Measurements from ENCODE around the gene RNU1-4. TPM values are rescaled to one million over a fixed set of nuclear protein-coding genes. Genes with fewer than 3 reads are reported as not detected.
"Not testable (repeated sequence)": the region's sequence is repeated elsewhere in the genome, so short reads cannot be mapped to it uniquely, and the experiment has no call there.

The RNU1-4 gene
- total and polyA plus RNA-seq, 4 donors, result 7,231 to 8,154 TPM; not detected in 2

- H3K9me3 ChIP-seq (ENCODE audit: control insufficient read depth, low read length); intact Hi-C loops (cut with DNase I); H3K27me3 ChIP-seq (ENCODE audit: control insufficient read depth in 1 of 2, insufficient read depth in 2 of 2, low read length in 1 of 2); H3K4me1 ChIP-seq (ENCODE audit: control insufficient read depth in 1 of 2, insufficient read depth in 2 of 2, low read length in 2 of 2); H3K36me3 ChIP-seq (ENCODE audit: control insufficient read depth in 1 of 2, insufficient read depth in 2 of 2, low read length in 1 of 2); ATAC-seq (ENCODE audit: low FRiP score); H3K27ac ChIP-seq (ENCODE audit: low read depth in 1 of 2, low read length in 2 of 2); H3K4me3 ChIP-seq (ENCODE audit: low read length in 2 of 2): not testable (repeated sequence)
- 78 to 80% methylated on average over 5 to 6 of the region's 6 CpGs for WGBS, 2 donors
- peak in 1 of 2 donors; percentile 33 for DNase-seq
Observed at GRCh38 chr1:16770896-16771446, 30.7 kb downstream of the RNU1-4 start.

DNA sequence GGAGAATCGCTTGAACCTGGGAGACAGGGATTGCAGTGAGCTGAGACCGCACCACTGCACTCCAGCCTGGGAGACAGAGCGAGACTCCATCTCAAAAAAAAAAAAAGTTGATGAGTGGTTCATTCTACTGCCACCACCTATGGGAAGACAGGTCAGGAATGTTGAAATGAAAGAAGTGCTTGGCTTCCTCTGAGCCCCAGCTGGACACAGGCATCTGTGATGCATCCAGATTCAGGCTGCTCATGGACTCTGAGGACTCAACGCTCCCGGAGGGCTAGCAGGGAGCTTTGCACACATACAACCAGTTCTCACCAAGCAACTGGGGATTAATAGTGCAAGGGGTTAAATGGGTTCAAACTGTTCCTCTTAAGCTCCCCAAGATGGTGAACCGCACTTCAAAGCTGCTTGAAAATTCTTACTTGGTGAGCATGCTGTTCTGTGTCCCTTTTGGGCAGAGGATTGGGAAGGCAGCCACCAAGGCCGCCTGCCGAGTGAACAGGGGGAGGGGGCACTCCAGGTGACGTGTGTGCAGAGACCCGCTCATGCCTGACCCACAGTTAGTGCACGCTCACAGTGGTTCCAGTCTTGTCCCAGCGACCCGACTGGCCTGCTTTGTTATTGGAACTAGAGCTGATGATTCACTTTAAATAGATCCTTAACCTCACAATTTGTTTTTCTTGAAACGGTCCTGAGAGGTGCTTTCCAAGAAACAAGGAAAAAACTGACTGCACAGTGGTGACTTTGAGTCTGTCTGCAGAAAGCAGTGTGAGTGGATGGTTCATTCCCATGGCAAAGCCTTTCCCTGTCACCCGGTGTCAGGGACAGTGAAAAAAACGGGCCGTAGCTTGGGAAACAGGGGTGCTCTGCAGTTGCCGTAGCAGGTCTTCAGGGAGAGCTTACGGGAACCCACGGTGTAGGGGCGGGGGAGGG lies 32.2 kb downstream of the RNU1-4 start:
- intact Hi-C loops (cut with DNase I); H3K4me1 ChIP-seq (ENCODE audit: control insufficient read depth in 1 of 2, insufficient read depth in 2 of 2, low read length in 2 of 2); H3K36me3 ChIP-seq (ENCODE audit: control insufficient read depth in 1 of 2, insufficient read depth in 2 of 2, low read length in 1 of 2); H3K27me3 ChIP-seq (ENCODE audit: control insufficient read depth in 1 of 2, insufficient read depth in 2 of 2, low read length in 1 of 2); H3K27ac ChIP-seq (ENCODE audit: low read depth in 1 of 2, low read length in 2 of 2); H3K4me3 ChIP-seq (ENCODE audit: low read length in 2 of 2); H3K9me3 ChIP-seq (ENCODE audit: control insufficient read depth, low read length): not testable (repeated sequence)
- peak; percentile 78 for ATAC-seq (ENCODE audit: low FRiP score)
- WGBS, 2 donors, result 17 to 19% methylated on average over 13 of the region's 21 CpGs
- peak; percentile 76 to 90 for DNase-seq

GRCh38 chr1:16773205-16773596 lies 32.9 kb downstream of the RNU1-4 start:
- H3K27ac ChIP-seq (ENCODE audit: low read depth in 1 of 2, low read length in 2 of 2), result not testable (repeated sequence)
- WGBS, 2 donors, result 3 to 4% methylated on average over 8 of the region's 9 CpGs

DNA sequence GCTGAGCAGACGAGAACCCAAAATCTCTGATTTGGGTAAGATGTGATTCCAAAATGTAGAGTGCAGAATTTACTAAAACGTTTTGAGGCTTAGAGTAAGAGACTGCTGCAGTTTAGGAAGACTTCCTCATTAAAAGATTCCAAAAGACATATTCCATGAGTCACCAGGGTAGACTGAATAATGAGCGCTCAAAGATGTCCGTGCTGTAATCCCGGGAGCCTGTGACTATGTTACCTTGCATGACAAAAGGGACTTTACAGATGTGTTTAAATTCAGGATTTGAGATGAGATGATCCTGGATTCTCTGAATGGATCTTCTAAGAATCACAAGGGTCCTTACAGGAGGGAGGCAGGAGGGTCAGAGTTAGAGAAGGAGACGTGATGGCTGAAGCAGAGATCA lies 33.4 kb downstream of the RNU1-4 start:
- H3K36me3 ChIP-seq (ENCODE audit: control insufficient read depth in 1 of 2, insufficient read depth in 2 of 2, low read length in 1 of 2); H3K27me3 ChIP-seq (ENCODE audit: control insufficient read depth in 1 of 2, insufficient read depth in 2 of 2, low read length in 1 of 2); H3K27ac ChIP-seq (ENCODE audit: low read depth in 1 of 2, low read length in 2 of 2); H3K9me3 ChIP-seq (ENCODE audit: control insufficient read depth, low read length); intact Hi-C loops (cut with DNase I); DNase-seq; H3K4me1 ChIP-seq (ENCODE audit: control insufficient read depth in 1 of 2, insufficient read depth in 2 of 2, low read length in 2 of 2); ATAC-seq (ENCODE audit: low FRiP score); H3K4me3 ChIP-seq (ENCODE audit: low read length in 2 of 2): not testable (repeated sequence)
- 23 to 32% methylated on average over 3 of the region's 6 CpGs for WGBS, 2 donors

More at GRCh38 chr1:16773205-16773596, 32.9 kb downstream of the RNU1-4 start:
- H3K4me3 ChIP-seq (ENCODE audit: low read length in 2 of 2); H3K9me3 ChIP-seq (ENCODE audit: control insufficient read depth, low read length); H3K27me3 ChIP-seq (ENCODE audit: control insufficient read depth in 1 of 2, insufficient read depth in 2 of 2, low read length in 1 of 2); H3K36me3 ChIP-seq (ENCODE audit: control insufficient read depth in 1 of 2, insufficient read depth in 2 of 2, low read length in 1 of 2); H3K4me1 ChIP-seq (ENCODE audit: control insufficient read depth in 1 of 2, insufficient read depth in 2 of 2, low read length in 2 of 2); intact Hi-C loops (cut with DNase I): not testable (repeated sequence)
- DNase-seq (peak; percentile 47 to 81), ATAC-seq (ENCODE audit: low FRiP score) (peak; percentile 26)

DNA sequence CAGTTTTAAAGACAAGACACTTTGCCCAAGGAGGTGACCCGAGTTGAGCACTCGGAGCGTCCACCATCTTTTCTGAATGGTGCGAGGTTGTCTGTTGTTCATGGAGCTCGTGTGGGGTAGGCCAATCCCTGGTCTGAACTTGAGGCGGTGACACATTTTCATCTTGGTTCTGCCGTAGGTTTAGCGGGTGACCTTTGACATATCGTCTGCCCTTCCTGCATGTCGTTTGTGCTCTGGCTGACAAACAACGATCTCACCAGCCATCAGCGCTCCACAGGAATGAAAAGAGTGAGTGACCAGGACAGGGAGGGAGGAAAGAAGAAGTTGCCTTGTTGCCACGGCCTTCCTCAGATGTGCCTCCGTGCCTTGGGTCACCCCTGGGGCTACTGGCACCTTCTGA lies 34.5 kb downstream of the RNU1-4 start:
- ATAC-seq (ENCODE audit: low FRiP score); DNase-seq; H3K27ac ChIP-seq (ENCODE audit: low read depth in 1 of 2, low read length in 2 of 2); H3K36me3 ChIP-seq (ENCODE audit: control insufficient read depth in 1 of 2, insufficient read depth in 2 of 2, low read length in 1 of 2); intact Hi-C loops (cut with DNase I); H3K9me3 ChIP-seq (ENCODE audit: control insufficient read depth, low read length); H3K4me1 ChIP-seq (ENCODE audit: control insufficient read depth in 1 of 2, insufficient read depth in 2 of 2, low read length in 2 of 2); H3K27me3 ChIP-seq (ENCODE audit: control insufficient read depth in 1 of 2, insufficient read depth in 2 of 2, low read length in 1 of 2); H3K4me3 ChIP-seq (ENCODE audit: low read length in 2 of 2): not testable (repeated sequence)
- 93 to 97% methylated on average over 7 to 8 of the region's 14 CpGs for WGBS, 2 donors

- H3K27me3 ChIP-seq (ENCODE audit: control insufficient read depth in 1 of 2, insufficient read depth in 2 of 2, low read length in 1 of 2); H3K4me3 ChIP-seq (ENCODE audit: low read length in 2 of 2); H3K36me3 ChIP-seq (ENCODE audit: control insufficient read depth in 1 of 2, insufficient read depth in 2 of 2, low read length in 1 of 2); intact Hi-C loops (cut with DNase I); H3K9me3 ChIP-seq (ENCODE audit: control insufficient read depth, low read length); DNase-seq; ATAC-seq (ENCODE audit: low FRiP score); H3K4me1 ChIP-seq (ENCODE audit: control insufficient read depth in 1 of 2, insufficient read depth in 2 of 2, low read length in 2 of 2); H3K27ac ChIP-seq (ENCODE audit: low read depth in 1 of 2, low read length in 2 of 2): not testable (repeated sequence)
- 94 to 100% methylated on average over 6 of the region's 8 CpGs for WGBS, 2 donors
Observed at GRCh38 chr1:16775290-16775689, 35.0 kb downstream of the RNU1-4 start.

DNA sequence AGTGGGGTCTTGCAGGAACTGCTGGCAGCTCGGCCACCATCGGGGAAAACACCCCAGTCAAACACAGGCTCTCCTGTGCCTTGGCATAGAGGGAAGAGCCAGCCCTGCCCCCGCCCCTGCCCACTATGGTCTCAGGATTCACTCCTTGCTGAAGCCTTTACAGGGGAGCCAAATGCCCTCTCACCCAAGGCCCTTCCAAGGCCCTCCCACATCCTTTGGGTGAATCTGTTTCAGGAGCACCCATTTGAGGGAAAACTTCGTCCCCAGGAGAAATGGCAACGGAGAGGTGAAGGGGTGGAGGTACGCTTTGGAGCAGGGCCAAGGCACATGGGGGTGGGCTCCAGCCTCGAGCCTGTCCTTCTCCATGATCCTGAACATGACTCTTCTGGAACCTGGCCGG lies 35.9 kb downstream of the RNU1-4 start:
- H3K9me3 ChIP-seq (ENCODE audit: control insufficient read depth, low read length); intact Hi-C loops (cut with DNase I); H3K4me1 ChIP-seq (ENCODE audit: control insufficient read depth in 1 of 2, insufficient read depth in 2 of 2, low read length in 2 of 2); H3K27me3 ChIP-seq (ENCODE audit: control insufficient read depth in 1 of 2, insufficient read depth in 2 of 2, low read length in 1 of 2); H3K27ac ChIP-seq (ENCODE audit: low read depth in 1 of 2, low read length in 2 of 2); ATAC-seq (ENCODE audit: low FRiP score); H3K36me3 ChIP-seq (ENCODE audit: control insufficient read depth in 1 of 2, insufficient read depth in 2 of 2, low read length in 1 of 2); DNase-seq; H3K4me3 ChIP-seq (ENCODE audit: low read length in 2 of 2): not testable (repeated sequence)
- WGBS, 2 donors, result 91 to 94% methylated on average over 4 of the region's 8 CpGs

DNA sequence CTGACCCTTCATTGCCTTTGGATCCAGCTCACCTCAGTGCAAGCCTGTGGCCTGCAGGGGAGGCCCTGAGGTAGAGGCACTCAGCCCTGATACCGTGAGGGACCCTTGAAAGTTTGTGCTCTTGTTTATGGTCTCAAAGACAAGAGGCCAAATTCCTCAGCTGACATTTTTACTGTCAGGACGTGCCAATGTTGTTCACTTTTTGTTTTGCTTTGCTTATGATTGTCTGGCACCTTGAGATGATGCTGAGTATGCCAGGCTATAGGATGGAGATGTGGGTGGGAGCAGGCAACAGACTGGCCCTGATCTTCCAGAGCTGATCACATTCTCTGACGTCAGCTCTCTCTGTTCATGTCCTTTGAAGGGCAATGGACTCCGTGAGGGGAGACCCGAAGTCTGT lies 36.5 kb downstream of the RNU1-4 start:
- ATAC-seq (ENCODE audit: low FRiP score); H3K27me3 ChIP-seq (ENCODE audit: control insufficient read depth in 1 of 2, insufficient read depth in 2 of 2, low read length in 1 of 2); H3K4me1 ChIP-seq (ENCODE audit: control insufficient read depth in 1 of 2, insufficient read depth in 2 of 2, low read length in 2 of 2); H3K4me3 ChIP-seq (ENCODE audit: low read length in 2 of 2); H3K9me3 ChIP-seq (ENCODE audit: control insufficient read depth, low read length); H3K27ac ChIP-seq (ENCODE audit: low read depth in 1 of 2, low read length in 2 of 2); DNase-seq; intact Hi-C loops (cut with DNase I); H3K36me3 ChIP-seq (ENCODE audit: control insufficient read depth in 1 of 2, insufficient read depth in 2 of 2, low read length in 1 of 2): not testable (repeated sequence)
- 91 to 94% methylated on average over 5 of the region's 5 CpGs for WGBS, 2 donors

DNA sequence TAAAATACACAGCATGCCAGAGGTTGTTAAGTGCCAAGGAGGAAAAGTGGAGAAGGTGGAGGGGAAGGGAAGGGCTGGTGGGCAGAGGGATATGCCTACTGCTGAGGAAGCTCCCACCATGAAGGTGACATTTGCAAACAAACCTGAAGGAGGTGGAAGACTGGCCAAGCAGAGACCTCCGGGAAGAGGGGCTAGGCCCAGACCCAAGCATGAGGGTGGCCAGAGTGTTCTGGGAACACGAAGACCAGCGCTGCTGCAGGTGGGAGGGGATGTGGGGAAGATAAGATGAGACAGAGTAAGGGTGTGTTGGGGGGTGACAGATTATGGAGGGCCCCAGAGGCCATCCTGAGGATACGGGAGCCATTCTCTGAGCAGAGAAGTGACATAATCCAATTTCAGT lies 37.5 kb downstream of the RNU1-4 start:
- H3K27me3 ChIP-seq (ENCODE audit: control insufficient read depth in 1 of 2, insufficient read depth in 2 of 2, low read length in 1 of 2); H3K9me3 ChIP-seq (ENCODE audit: control insufficient read depth, low read length); H3K4me1 ChIP-seq (ENCODE audit: control insufficient read depth in 1 of 2, insufficient read depth in 2 of 2, low read length in 2 of 2); ATAC-seq (ENCODE audit: low FRiP score); H3K36me3 ChIP-seq (ENCODE audit: control insufficient read depth in 1 of 2, insufficient read depth in 2 of 2, low read length in 1 of 2); H3K27ac ChIP-seq (ENCODE audit: low read depth in 1 of 2, low read length in 2 of 2); H3K4me3 ChIP-seq (ENCODE audit: low read length in 2 of 2); intact Hi-C loops (cut with DNase I): not testable (repeated sequence)
- peak in 1 of 2 donors; percentile 44 for DNase-seq
- 93 to 95% methylated on average over 4 of the region's 4 CpGs for WGBS, 2 donors
